Peyer's patch (tissue), 4 donors: Measurements from ENCODE around the gene PCDHGA8.
A peak's percentile ranks its signal among the peaks of the same experiment; 100 is the strongest.

ENCODE experiments used
- CTCF ChIP-seq, 6 experiments: fragments of 450-650 bp in 4 of 6; fragments of 200-600 bp in 2 of 6; sonication (generic) in 1 of 6; IDR thresholded peaks; one replicate each; pipeline ENCODE4 v1.5.1; 2017 to 2019; ENCODE audit warnings: antibody characterized with exemption in 6 of 6, mild to moderate bottlenecking in 3 of 6, moderate library complexity in 1 of 6
- POLR2A ChIP-seq, 2 donors: fragments of 450-650 bp; IDR thresholded peaks; one replicate each; pipeline ENCODE4 v1.5.1; 2017; ENCODE audit warnings: antibody characterized with exemption in 2 of 2, mild to moderate bottlenecking in 2 of 2, moderate library complexity in 2 of 2

- TF ChIP-seq CTCF (IDR thresholded peaks at IDR 0.05), result peak in 4 of 6 experiments; percentile 13 to 33 (median 20)
- no peak for TF ChIP-seq POLR2A (IDR thresholded peaks at IDR 0.05)
These were observed 28.5 kb downstream of the PCDHGA8 start, which contains the start of gene PCDHGA11 for GRCh38 chr5:141420855-141421488.
